Neuronal stem cell (in vitro differentiated cells): ENCODE results near the gene TULP4.

Source experiments
- DNase-seq: peaks from one replicate; pipeline ENCODE4 v3.0.0-alpha.2; 2013; ENCODE audit warnings: low spot score
- H2AFZ ChIP-seq: one replicate; pipeline ENCODE4 v1.6.1; 2013; ENCODE audit warnings: mild to moderate bottlenecking, low read length, inconsistent platforms
- H2AK5ac ChIP-seq: 2 replicates; pipeline ENCODE4 v1.6.1; 2013; ENCODE audit warnings: low read depth, mild to moderate bottlenecking, inconsistent platforms, low read length, moderate library complexity, mixed read lengths
- H2BK120ac ChIP-seq: 2 replicates; pipeline ENCODE4 v1.6.1; 2013; ENCODE audit warnings: low read depth, mild to moderate bottlenecking, inconsistent platforms, low read length, moderate library complexity, mixed read lengths
- H2BK12ac ChIP-seq: one replicate; pipeline ENCODE4 v1.6.1; 2013; ENCODE audit warnings: low read length, inconsistent platforms
- H2BK15ac ChIP-seq: 2 replicates; pipeline ENCODE4 v1.6.1; 2013; ENCODE audit warnings: mild to moderate bottlenecking, low read length, inconsistent platforms, mixed read lengths
- H2BK5ac ChIP-seq: one replicate; pipeline ENCODE4 v1.6.1; 2013; ENCODE audit warnings: inconsistent platforms, mild to moderate bottlenecking, low read length, moderate library complexity
- H3K14ac ChIP-seq: one replicate; pipeline ENCODE4 v1.6.1; 2013; ENCODE audit warnings: low read length, inconsistent platforms
- H3K18ac ChIP-seq: 2 replicates; pipeline ENCODE4 v1.6.1; 2013; ENCODE audit warnings: low read length, inconsistent platforms
- H3K23ac ChIP-seq: 2 replicates; pipeline ENCODE4 v1.6.1; 2013; ENCODE audit warnings: low read depth, mild to moderate bottlenecking, mixed read lengths, low read length, inconsistent platforms; ENCODE audit not compliant: poor library complexity
- H3K27ac ChIP-seq: replicated peaks from 3 replicates; pipeline ENCODE4 v1.5.1; 2013; ENCODE audit warnings: low read length, inconsistent platforms
- H3K27me3 ChIP-seq, 3 experiments: 2 replicates each; pipeline ENCODE4 v1.6.1; 2013; ENCODE audit warnings: low read length in 3 of 3, mild to moderate bottlenecking in 2 of 3, inconsistent platforms in 1 of 3, low read depth in 1 of 3, mixed read lengths in 1 of 3, moderate library complexity in 1 of 3; ENCODE audit not compliant: control insufficient read depth in 3 of 3, insufficient read depth in 3 of 3
- H3K36me3 ChIP-seq, 2 donors: replicated peaks in 1 of 2; 2 replicates each; pipeline ENCODE4 v1.6.1; 2013; ENCODE audit warnings: low read length in 2 of 2; ENCODE audit not compliant: control insufficient read depth in 2 of 2, insufficient read depth in 2 of 2
- H3K4ac ChIP-seq: 2 replicates; pipeline ENCODE4 v1.6.1; 2013; ENCODE audit warnings: inconsistent platforms, mild to moderate bottlenecking, low read length, moderate library complexity
- H3K4me1 ChIP-seq, 2 donors: 1 replicate in 1 of 2; 2 replicates in 1 of 2; pipeline ENCODE4 v1.6.1; 2013; ENCODE audit warnings: low read length in 2 of 2, low read depth in 1 of 2; ENCODE audit not compliant: control insufficient read depth in 2 of 2, insufficient read depth in 1 of 2
- H3K4me2 ChIP-seq: one replicate; pipeline ENCODE4 v1.6.1; 2013; ENCODE audit warnings: mild to moderate bottlenecking, low read length, inconsistent platforms; ENCODE audit not compliant: insufficient read depth, poor library complexity, severe bottlenecking
- H3K4me3 ChIP-seq, 2 donors: 2 replicates each; pipeline ENCODE4 v1.5.1; 2013; ENCODE audit warnings: low read length in 2 of 2, mild to moderate bottlenecking in 2 of 2, inconsistent platforms in 1 of 2, moderate library complexity in 1 of 2
- H3K79me1 ChIP-seq: one replicate; pipeline ENCODE4 v1.6.1; 2013; ENCODE audit warnings: low read depth, mild to moderate bottlenecking, inconsistent platforms, low read length, moderate library complexity
- H3K9ac ChIP-seq: one replicate; pipeline ENCODE4 v1.6.1; 2013; ENCODE audit warnings: mild to moderate bottlenecking, low read depth, low read length, inconsistent platforms; ENCODE audit not compliant: poor library complexity
- H3K9me3 ChIP-seq, 2 donors: replicated peaks in 1 of 2; 2 replicates each; pipeline versions ENCODE3 to v1.6.1; 2013; ENCODE audit warnings: low read length in 2 of 2, mild to moderate bottlenecking in 2 of 2, inconsistent platforms in 1 of 2, low read depth in 1 of 2, mixed read lengths in 1 of 2, moderate library complexity in 1 of 2; ENCODE audit not compliant: control insufficient read depth in 2 of 2, insufficient read depth in 1 of 2
- H4K8ac ChIP-seq: one replicate; pipeline ENCODE4 v1.6.1; 2013; ENCODE audit warnings: low read depth, mild to moderate bottlenecking, inconsistent platforms, low read length, moderate library complexity
- H4K91ac ChIP-seq: one replicate; pipeline ENCODE4 v1.6.1; 2013; ENCODE audit warnings: low read length, low read depth, mild to moderate bottlenecking, inconsistent platforms; ENCODE audit not compliant: poor library complexity
- WGBS, 2 donors: extraction: QIAGEN DNeasy Blood & Tissue Kit; methylation state at CpG; one replicate each; pipeline ENCODE4 v1.1.7; 2013; ENCODE audit warnings: missing lambda C conversion rate in 2 of 2, mixed read lengths in 1 of 2; ENCODE audit not compliant: insufficient read length in 2 of 2, insufficient replicate concordance in 1 of 2; ENCODE audit errors: extremely low coverage in 2 of 2; 5-methylcytosine and 5-hydroxymethylcytosine counted together

TULP4 gene

GRCh38 chr6:158464483-158464882, 152.2 kb downstream of the TULP4 start:
- H3K4me3 ChIP-seq: no peak overlapping the region
- no peak overlapping the region for H2AFZ ChIP-seq
- no peak overlapping the region for H2AK5ac ChIP-seq
- H2BK12ac ChIP-seq: no peak overlapping the region
- no CpG with 5 or more reads among the region's 9 CpGs for WGBS, 2 donors
- no peak overlapping the region for H3K4me2 ChIP-seq
- H3K4ac ChIP-seq: no peak overlapping the region
- H4K8ac ChIP-seq: no peak overlapping the region
- no peaks in the 10 kb centered on the region for H3K79me1 ChIP-seq
- H3K18ac ChIP-seq: no peak overlapping the region
- H3K14ac ChIP-seq: no peak overlapping the region
- H3K36me3 ChIP-seq: peaks cover 0 to 76% of the 10 kb centered on the region in 2 donors
- no peak overlapping the region for H3K23ac ChIP-seq
- no peak overlapping the region for H4K91ac ChIP-seq
- peaks cover 0 to 14% of the 10 kb centered on the region in 2 donors for H3K9me3 ChIP-seq
- no peaks in the 10 kb centered on the region for H3K27me3 ChIP-seq
- no peak overlapping the region for H3K27ac ChIP-seq
- H3K9ac ChIP-seq: no peak overlapping the region
- no peak for DNase-seq
- no peak overlapping the region for H2BK15ac ChIP-seq
- H3K4me1 ChIP-seq: no peaks in the 10 kb centered on the region
- no peak overlapping the region for H2BK120ac ChIP-seq
- H2BK5ac ChIP-seq: no peak overlapping the region

DNA sequence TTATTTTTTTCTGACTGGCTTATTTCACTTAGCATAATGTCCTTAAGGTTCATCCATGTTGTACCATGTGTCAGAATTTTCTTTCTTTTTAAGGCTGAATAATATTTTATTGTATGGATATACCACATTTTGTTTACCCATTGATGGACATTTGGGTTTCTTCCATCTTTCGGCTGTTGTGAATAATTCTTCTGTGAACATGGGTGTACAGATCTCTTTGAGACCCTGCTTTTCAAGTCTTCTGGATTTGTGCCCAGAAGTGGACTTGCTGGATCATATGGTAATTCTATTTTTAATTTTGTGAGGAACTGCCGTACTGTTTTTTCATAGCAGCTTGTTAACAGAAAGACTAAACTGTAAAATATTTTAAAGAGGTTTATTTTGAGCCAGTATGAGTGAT, 153.0 kb downstream of the TULP4 start:
- H3K23ac ChIP-seq: no peak overlapping the region
- H3K27me3 ChIP-seq: no peaks in the 10 kb centered on the region
- H3K18ac ChIP-seq: no peak overlapping the region
- H2AFZ ChIP-seq: no peak overlapping the region
- no peak overlapping the region for H3K9ac ChIP-seq
- H3K9me3 ChIP-seq: peaks cover 0 to 14% of the 10 kb centered on the region in 2 donors
- H3K4me3 ChIP-seq: no peak overlapping the region
- peaks cover 0 to 68% of the 10 kb centered on the region in 2 donors for H3K36me3 ChIP-seq
- no peak overlapping the region for H3K4ac ChIP-seq
- DNase-seq: no peak
- no peak overlapping the region for H3K4me2 ChIP-seq
- no peak overlapping the region for H3K14ac ChIP-seq
- H4K91ac ChIP-seq: no peak overlapping the region
- H4K8ac ChIP-seq: no peak overlapping the region
- no peak overlapping the region for H2BK5ac ChIP-seq
- WGBS, 2 donors: no CpG with 5 or more reads among the region's 2 CpGs
- no peaks in the 10 kb centered on the region for H3K79me1 ChIP-seq
- H3K27ac ChIP-seq: no peak overlapping the region
- no peak overlapping the region for H2BK12ac ChIP-seq
- no peak overlapping the region for H2BK15ac ChIP-seq
- H2BK120ac ChIP-seq: no peak overlapping the region
- H2AK5ac ChIP-seq: no peak overlapping the region
- H3K4me1 ChIP-seq: no peaks in the 10 kb centered on the region

- Histone ChIP-seq H3K79me1 (no peaks in the 10 kb centered on the region), H2BK12ac (no peak overlapping the region), H3K9ac (no peak overlapping the region), H2BK15ac (no peak overlapping the region), H3K27ac (no peak overlapping the region), H3K4ac (no peak overlapping the region), H4K8ac (no peak overlapping the region), H3K23ac (no peak overlapping the region), H3K4me3 (no peak overlapping the region), H3K14ac (no peak overlapping the region), H2AFZ (no peak overlapping the region), H3K4me2 (no peak overlapping the region), H2BK5ac (no peak overlapping the region), H4K91ac (no peak overlapping the region), H3K27me3 (no peaks in the 10 kb centered on the region), H2BK120ac (no peak overlapping the region), H2AK5ac (no peak overlapping the region), H3K36me3 (peaks cover 0 to 64% of the 10 kb centered on the region in 2 donors), H3K9me3 (peaks cover 0 to 14% of the 10 kb centered on the region in 2 donors), H3K4me1 (no peaks in the 10 kb centered on the region), H3K18ac (no peak overlapping the region)
- DNase-seq: no peak
- no CpG with 5 or more reads among the region's 3 CpGs for WGBS, 2 donors
These were observed 153.5 kb downstream of the TULP4 start for GRCh38 chr6:158465747-158466146.

DNA sequence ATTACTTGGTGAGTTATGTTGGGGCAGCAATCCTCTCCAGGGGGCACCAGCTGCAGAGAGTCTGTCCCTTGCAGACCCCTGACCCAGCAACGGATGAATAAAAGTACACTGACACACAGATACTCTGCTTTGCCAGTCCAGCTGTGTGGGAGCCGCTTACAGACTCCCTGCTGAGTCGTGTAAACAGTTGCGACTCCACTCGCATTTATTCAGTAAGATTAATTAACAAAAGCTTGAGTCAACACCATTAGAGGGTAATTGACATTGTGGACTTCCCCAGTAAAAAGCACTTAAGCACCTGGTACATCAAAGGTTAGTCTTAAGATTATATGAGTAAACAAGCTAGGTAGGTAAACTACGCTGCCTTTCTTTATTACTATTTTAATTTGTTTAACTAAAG, 155.7 kb downstream of the TULP4 start:
- no peaks in the 10 kb centered on the region for H3K79me1 ChIP-seq
- no peak overlapping the region for H2AFZ ChIP-seq
- H3K27me3 ChIP-seq: no peaks in the 10 kb centered on the region
- no peak overlapping the region for H3K9ac ChIP-seq
- no peak overlapping the region for H2AK5ac ChIP-seq
- WGBS, 2 donors: no CpG with 5 or more reads among the region's 6 CpGs
- H2BK120ac ChIP-seq: no peak overlapping the region
- no peak overlapping the region for H3K4me3 ChIP-seq
- H3K23ac ChIP-seq: no peak overlapping the region
- H3K4me1 ChIP-seq: no peaks in the 10 kb centered on the region
- H2BK12ac ChIP-seq: no peak overlapping the region
- H4K8ac ChIP-seq: no peak overlapping the region
- H3K14ac ChIP-seq: no peak overlapping the region
- no peak for DNase-seq
- H2BK15ac ChIP-seq: no peak overlapping the region
- H3K36me3 ChIP-seq: peaks cover 0 to 50% of the 10 kb centered on the region in 2 donors
- H3K18ac ChIP-seq: no peak overlapping the region
- no peak overlapping the region for H4K91ac ChIP-seq
- H3K4me2 ChIP-seq: no peak overlapping the region
- no peak overlapping the region for H2BK5ac ChIP-seq
- H3K9me3 ChIP-seq: peaks cover 0 to 14% of the 10 kb centered on the region in 2 donors
- H3K4ac ChIP-seq: no peak overlapping the region
- no peak overlapping the region for H3K27ac ChIP-seq
